PC-9 (cell line): ENCODE measurements around the gene ART1.

Experiments
- EZH2 ChIP-seq: fragments of 200-600 bp; sonication (generic); IDR thresholded peaks from 2 replicates; pipeline ENCODE4 v1.8.0; 2017; ENCODE audit warnings: antibody characterized with exemption, low read depth
- TF ChIP-seq, protein P1 (sequence below): fragments of 200-600 bp; sonication (generic); conservative IDR thresholded peaks from 2 replicates; pipeline ENCODE4 v1.6.1; 2017; ENCODE audit warnings: mixed run types, antibody characterized with exemption, mild to moderate bottlenecking, moderate library complexity

DNA sequence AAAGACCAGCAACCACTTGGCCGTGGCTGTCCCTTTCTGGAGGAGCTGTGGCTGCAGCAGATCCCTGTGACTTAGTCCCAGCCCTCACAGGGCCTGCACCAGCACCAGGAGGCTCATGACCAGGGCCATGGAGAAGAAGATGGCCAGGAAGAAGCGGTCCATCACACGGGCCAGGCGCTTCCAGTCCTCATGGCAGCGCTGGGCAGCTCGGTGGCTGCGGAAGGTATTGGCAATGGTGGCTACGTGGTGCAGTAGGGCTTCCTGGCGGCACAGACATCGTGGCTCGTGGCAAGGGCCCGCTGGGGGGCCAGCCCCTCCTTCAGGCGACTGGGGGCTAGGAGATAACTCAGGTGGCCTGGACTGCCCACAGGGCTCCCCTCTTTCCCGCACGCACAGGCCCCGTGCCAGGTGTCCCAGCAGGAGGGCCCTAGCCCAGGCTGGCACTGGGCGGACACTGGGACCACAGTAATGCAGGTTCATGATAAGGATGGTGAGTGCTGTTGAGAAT lies 21.1 kb downstream of the ART1 start:
- TF ChIP-seq, protein P1, sequence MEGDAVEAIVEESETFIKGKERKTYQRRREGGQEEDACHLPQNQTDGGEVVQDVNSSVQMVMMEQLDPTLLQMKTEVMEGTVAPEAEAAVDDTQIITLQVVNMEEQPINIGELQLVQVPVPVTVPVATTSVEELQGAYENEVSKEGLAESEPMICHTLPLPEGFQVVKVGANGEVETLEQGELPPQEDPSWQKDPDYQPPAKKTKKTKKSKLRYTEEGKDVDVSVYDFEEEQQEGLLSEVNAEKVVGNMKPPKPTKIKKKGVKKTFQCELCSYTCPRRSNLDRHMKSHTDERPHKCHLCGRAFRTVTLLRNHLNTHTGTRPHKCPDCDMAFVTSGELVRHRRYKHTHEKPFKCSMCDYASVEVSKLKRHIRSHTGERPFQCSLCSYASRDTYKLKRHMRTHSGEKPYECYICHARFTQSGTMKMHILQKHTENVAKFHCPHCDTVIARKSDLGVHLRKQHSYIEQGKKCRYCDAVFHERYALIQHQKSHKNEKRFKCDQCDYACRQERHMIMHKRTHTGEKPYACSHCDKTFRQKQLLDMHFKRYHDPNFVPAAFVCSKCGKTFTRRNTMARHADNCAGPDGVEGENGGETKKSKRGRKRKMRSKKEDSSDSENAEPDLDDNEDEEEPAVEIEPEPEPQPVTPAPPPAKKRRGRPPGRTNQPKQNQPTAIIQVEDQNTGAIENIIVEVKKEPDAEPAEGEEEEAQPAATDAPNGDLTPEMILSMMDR: no peak
- TF ChIP-seq EZH2: no peak
